HEK293 (cell line): ENCODE data around the gene SLC25A24.

Source experiments
- CTCF ChIA-PET: fragments of 350-600 bp; formaldehyde crosslinking; extraction: SDS; loops from one replicate; lab custom pipeline; 2021; ENCODE audit warnings: antibody characterized with exemption; lab: Yijun Ruan, JAX
- POLR2A ChIA-PET: fragments of 300-600 bp; formaldehyde crosslinking; extraction: SDS; loops from one replicate; lab custom pipeline; 2020; ENCODE audit warnings: antibody characterized with exemption, inconsistent platforms; lab: Yijun Ruan, JAX
- H3K27ac ChIP-seq: fragments of 200-500 bp; sonication (Bioruptor generic); 2 replicates; pipeline ENCODE4 v1.5.1; 2014; ENCODE audit warnings: low read depth, low read length, control low read depth, inconsistent platforms; ENCODE audit errors: extremely low read depth
- H3K36me3 ChIP-seq, 2 experiments: fragments of 200-500 bp in 1 of 2; sonication (Bioruptor generic) in 1 of 2; 1 replicate in 1 of 2; 2 replicates in 1 of 2; pipeline ENCODE4 v1.5.1; 2014 to 2017; ENCODE audit warnings: inconsistent platforms in 2 of 2, low read length in 2 of 2; ENCODE audit not compliant: control insufficient read depth in 2 of 2, insufficient read depth in 1 of 2
- H3K4me1 ChIP-seq: fragments of 200-500 bp; sonication (Bioruptor generic); 2 replicates; pipeline ENCODE4 v1.5.1; 2014; ENCODE audit warnings: mild to moderate bottlenecking, low read length, inconsistent platforms; ENCODE audit not compliant: control insufficient read depth, insufficient read depth
- H3K4me3 ChIP-seq: 2 replicates; pipeline ENCODE4 v1.5.1; 2011; ENCODE audit warnings: low read depth, mild to moderate bottlenecking, control low read depth, low read length, moderate library complexity
- H3K9me3 ChIP-seq: fragments of 200-500 bp; sonication (Bioruptor generic); 2 replicates; pipeline ENCODE4 v1.5.1; 2014; ENCODE audit warnings: low read depth, low read length, inconsistent platforms; ENCODE audit not compliant: control insufficient read depth, insufficient read depth
- HOXD13 ChIP-seq: sonication (generic); formaldehyde crosslinking; IDR thresholded peaks from 2 replicates; pipeline ENCODE4 v1.8.0; 2022; ENCODE audit warnings: missing genetic modification reagents, borderline replicate concordance
- IKZF3 ChIP-seq: fragments of 450-650 bp; IDR thresholded peaks from 2 replicates; pipeline ENCODE4 v1.5.0; 2018; ENCODE audit warnings: missing biosample characterization, mild to moderate bottlenecking, missing genetic modification characterization, moderate library complexity
- OSR2 ChIP-seq: fragments of 450-650 bp; formaldehyde crosslinking; IDR thresholded peaks from 2 replicates; pipeline ENCODE4 v1.5.1; 2016; ENCODE audit warnings: missing biosample characterization, missing genetic modification characterization
- REPIN1 ChIP-seq: fragments of 450-650 bp; formaldehyde crosslinking; IDR thresholded peaks from 2 replicates; pipeline ENCODE4 v1.5.1; 2017; ENCODE audit warnings: missing biosample characterization, missing genetic modification characterization, low read depth
- SP3 ChIP-seq: fragments of 450-650 bp; formaldehyde crosslinking; IDR thresholded peaks from 2 replicates; pipeline ENCODE4 v1.5.1; 2016; ENCODE audit warnings: missing biosample characterization, missing genetic modification characterization
- YY1 ChIP-seq: fragments of 450-650 bp; formaldehyde crosslinking; IDR thresholded peaks from 2 replicates; pipeline ENCODE4 v1.5.1; 2018; ENCODE audit warnings: missing biosample characterization, missing genetic modification characterization
- ZBTB17 ChIP-seq: fragments of 450-650 bp; formaldehyde crosslinking; IDR thresholded peaks from 2 replicates; pipeline ENCODE4 v1.5.1; 2016; ENCODE audit warnings: missing biosample characterization, missing genetic modification characterization
- ZEB2 ChIP-seq: fragments of 450-650 bp; formaldehyde crosslinking; IDR thresholded peaks from 2 replicates; pipeline ENCODE4 v1.5.1; 2016; ENCODE audit warnings: missing biosample characterization, missing genetic modification characterization
- ZFP41 ChIP-seq: fragments of 450-650 bp; formaldehyde crosslinking; IDR thresholded peaks from 2 replicates; pipeline ENCODE4 v1.5.1; 2016; ENCODE audit warnings: missing biosample characterization, missing genetic modification characterization, borderline replicate concordance
- ZNF169 ChIP-seq: fragments of 450-650 bp; formaldehyde crosslinking; IDR thresholded peaks from 2 replicates; pipeline ENCODE4 v1.5.1; 2016; ENCODE audit warnings: missing biosample characterization, missing genetic modification characterization
- ZNF223 ChIP-seq: fragments of 450-650 bp; formaldehyde crosslinking; IDR thresholded peaks from 2 replicates; pipeline ENCODE4 v1.5.1; 2016; ENCODE audit warnings: missing biosample characterization, missing genetic modification characterization
- ZNF248 ChIP-seq: fragments of 450-650 bp; formaldehyde crosslinking; IDR thresholded peaks from 2 replicates; pipeline ENCODE4 v1.5.1; 2017; ENCODE audit warnings: missing biosample characterization, missing genetic modification characterization
- ZNF274 ChIP-seq, 2 experiments: fragments of 200-500 bp in 1 of 2; fragments of 450-650 bp in 1 of 2; sonication (Bioruptor generic) in 1 of 2; formaldehyde crosslinking in 1 of 2; IDR thresholded peaks; 2 replicates each; pipeline versions ENCODE4 v1.5.1 to v1.6.1; 2014 to 2016; ENCODE audit warnings: borderline replicate concordance in 1 of 2, inconsistent platforms in 1 of 2, low read length in 1 of 2, missing biosample characterization in 1 of 2, missing genetic modification characterization in 1 of 2
- ZNF37A ChIP-seq: fragments of 450-650 bp; IDR thresholded peaks from 2 replicates; pipeline ENCODE4 v1.5.1; 2018; ENCODE audit warnings: missing biosample characterization, missing genetic modification characterization
- ZNF394 ChIP-seq: fragments of 450-650 bp; formaldehyde crosslinking; IDR thresholded peaks from 2 replicates; pipeline ENCODE4 v1.5.1; 2016; ENCODE audit warnings: missing biosample characterization, missing genetic modification characterization, mild to moderate bottlenecking, moderate library complexity, borderline replicate concordance
- ZNF473 ChIP-seq: fragments of 450-650 bp; formaldehyde crosslinking; IDR thresholded peaks from 2 replicates; pipeline ENCODE4 v1.5.1; 2017; ENCODE audit warnings: missing biosample characterization, missing genetic modification characterization
- ZNF510 ChIP-seq: fragments of 450-650 bp; formaldehyde crosslinking; IDR thresholded peaks from 2 replicates; pipeline ENCODE4 v1.5.1; 2018; ENCODE audit warnings: mild to moderate bottlenecking, missing genetic modification characterization, missing biosample characterization; ENCODE audit not compliant: insufficient replicate concordance
- ZNF621 ChIP-seq: fragments of 450-650 bp; formaldehyde crosslinking; IDR thresholded peaks from 2 replicates; pipeline ENCODE4 v1.5.1; 2017; ENCODE audit warnings: missing biosample characterization, missing genetic modification characterization
- ZNF76 ChIP-seq: fragments of 450-650 bp; formaldehyde crosslinking; IDR thresholded peaks from 2 replicates; pipeline ENCODE4; 2016; ENCODE audit warnings: low read depth, missing biosample characterization, missing genetic modification characterization, borderline replicate concordance
- ZNF776 ChIP-seq: fragments of 450-650 bp; formaldehyde crosslinking; IDR thresholded peaks from 2 replicates; pipeline ENCODE4 v1.5.0; 2017; ENCODE audit warnings: missing biosample characterization, missing genetic modification characterization, borderline replicate concordance
- ZNF785 ChIP-seq: fragments of 450-650 bp; formaldehyde crosslinking; IDR thresholded peaks from 2 replicates; pipeline ENCODE4 v1.5.1; 2016; ENCODE audit warnings: missing biosample characterization, missing genetic modification characterization
- ZNF830 ChIP-seq: fragments of 450-650 bp; IDR thresholded peaks from 2 replicates; pipeline ENCODE4 v1.5.0; 2018; ENCODE audit warnings: missing biosample characterization, missing genetic modification characterization, low read depth, mild to moderate bottlenecking, moderate library complexity
- ZNF837 ChIP-seq: fragments of 450-650 bp; formaldehyde crosslinking; IDR thresholded peaks from 2 replicates; pipeline ENCODE4 v1.5.1; 2016; ENCODE audit warnings: missing biosample characterization, missing genetic modification characterization
- ZSCAN18 ChIP-seq: fragments of 450-650 bp; formaldehyde crosslinking; IDR thresholded peaks from 2 replicates; pipeline ENCODE4 v1.5.1; 2016; ENCODE audit warnings: missing biosample characterization, missing genetic modification characterization
- ZSCAN30 ChIP-seq: fragments of 450-650 bp; IDR thresholded peaks from 2 replicates; pipeline ENCODE4 v1.5.1; 2018; ENCODE audit warnings: missing biosample characterization, mild to moderate bottlenecking, missing genetic modification characterization, moderate library complexity
- TF ChIP-seq, protein P1 (sequence below): fragments of 450-650 bp; formaldehyde crosslinking; IDR thresholded peaks from 2 replicates; pipeline ENCODE4 v1.5.1; 2016; ENCODE audit warnings: missing biosample characterization, missing genetic modification characterization
- TF ChIP-seq, protein P2 (sequence below): fragments of 450-650 bp; formaldehyde crosslinking; IDR thresholded peaks from 2 replicates; pipeline ENCODE4 v1.5.1; 2016; ENCODE audit warnings: missing biosample characterization, missing genetic modification characterization
- TF ChIP-seq, protein P3 (sequence below): fragments of 450-650 bp; formaldehyde crosslinking; IDR thresholded peaks from 2 replicates; pipeline ENCODE4 v1.5.1; 2017; ENCODE audit warnings: missing biosample characterization, missing genetic modification characterization

SLC25A24 gene

DNA sequence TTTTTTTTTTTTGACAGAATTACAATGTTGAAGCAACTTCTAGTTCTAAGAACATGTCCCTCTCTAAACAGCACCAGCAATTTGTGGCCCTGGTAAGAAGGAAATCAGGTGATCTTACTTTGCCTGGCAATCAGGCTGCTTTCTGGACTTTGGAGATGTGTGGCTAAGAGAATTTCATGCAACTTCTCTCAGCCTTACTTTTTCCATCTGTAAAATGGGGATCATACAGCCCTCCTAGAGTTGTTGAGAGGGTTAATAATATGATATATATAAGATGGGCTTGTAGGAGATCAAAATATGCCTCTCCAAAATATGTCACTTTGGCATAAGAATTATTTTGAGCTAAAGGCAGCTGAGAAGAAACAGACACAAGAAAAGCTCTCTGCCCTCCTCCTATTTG, 92.0 kb downstream of the SLC25A24 start:
- no peaks in the 10 kb centered on the region for H3K36me3 ChIP-seq
- H3K4me3 ChIP-seq = no peak overlapping the region
- H3K4me1 ChIP-seq = no peaks in the 10 kb centered on the region
- no peaks in the 10 kb centered on the region for H3K9me3 ChIP-seq
- no peak for TF ChIP-seq ZBTB17
- no peak for TF ChIP-seq ZNF394
- no peak for TF ChIP-seq ZNF621 (tag by site-specific recombination)
- ChIA-PET CTCF (no interaction called here), POLR2A (no interaction called here)
- H3K27ac ChIP-seq = no peak overlapping the region

- ChIA-PET CTCF (no interaction called here), POLR2A (no interaction called here)
- Histone ChIP-seq H3K27ac (no peak overlapping the region), H3K4me1 (no peaks in the 10 kb centered on the region), H3K9me3 (no peaks in the 10 kb centered on the region), H3K4me3 (no peak overlapping the region), H3K36me3 (no peaks in the 10 kb centered on the region)
- TF ChIP-seq ZNF37A (tag by site-specific recombination) (no peak), REPIN1 (tag by site-specific recombination) (no peak), OSR2 (tag by site-specific recombination) (no peak), ZNF830 (tag by site-specific recombination) (no peak), ZNF169 (tag by site-specific recombination) (no peak), YY1 (tag by site-specific recombination) (no peak), ZNF510 (tag by site-specific recombination) (no peak), SP3 (no peak), ZSCAN18 (tag by site-specific recombination) (no peak), ZEB2 (no peak), ZNF785 (tag by site-specific recombination) (no peak), ZNF223 (tag by site-specific recombination) (no peak), ZNF76 (tag by site-specific recombination) (no peak)
- TF ChIP-seq, protein P1, sequence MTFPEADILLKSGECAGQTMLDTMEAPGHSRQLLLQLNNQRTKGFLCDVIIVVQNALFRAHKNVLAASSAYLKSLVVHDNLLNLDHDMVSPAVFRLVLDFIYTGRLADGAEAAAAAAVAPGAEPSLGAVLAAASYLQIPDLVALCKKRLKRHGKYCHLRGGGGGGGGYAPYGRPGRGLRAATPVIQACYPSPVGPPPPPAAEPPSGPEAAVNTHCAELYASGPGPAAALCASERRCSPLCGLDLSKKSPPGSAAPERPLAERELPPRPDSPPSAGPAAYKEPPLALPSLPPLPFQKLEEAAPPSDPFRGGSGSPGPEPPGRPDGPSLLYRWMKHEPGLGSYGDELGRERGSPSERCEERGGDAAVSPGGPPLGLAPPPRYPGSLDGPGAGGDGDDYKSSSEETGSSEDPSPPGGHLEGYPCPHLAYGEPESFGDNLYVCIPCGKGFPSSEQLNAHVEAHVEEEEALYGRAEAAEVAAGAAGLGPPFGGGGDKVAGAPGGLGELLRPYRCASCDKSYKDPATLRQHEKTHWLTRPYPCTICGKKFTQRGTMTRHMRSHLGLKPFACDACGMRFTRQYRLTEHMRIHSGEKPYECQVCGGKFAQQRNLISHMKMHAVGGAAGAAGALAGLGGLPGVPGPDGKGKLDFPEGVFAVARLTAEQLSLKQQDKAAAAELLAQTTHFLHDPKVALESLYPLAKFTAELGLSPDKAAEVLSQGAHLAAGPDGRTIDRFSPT (tag by site-specific recombination) = no peak
Observed at GRCh38 chr1:108107658-108108057, 92.5 kb downstream of the SLC25A24 start.

DNA sequence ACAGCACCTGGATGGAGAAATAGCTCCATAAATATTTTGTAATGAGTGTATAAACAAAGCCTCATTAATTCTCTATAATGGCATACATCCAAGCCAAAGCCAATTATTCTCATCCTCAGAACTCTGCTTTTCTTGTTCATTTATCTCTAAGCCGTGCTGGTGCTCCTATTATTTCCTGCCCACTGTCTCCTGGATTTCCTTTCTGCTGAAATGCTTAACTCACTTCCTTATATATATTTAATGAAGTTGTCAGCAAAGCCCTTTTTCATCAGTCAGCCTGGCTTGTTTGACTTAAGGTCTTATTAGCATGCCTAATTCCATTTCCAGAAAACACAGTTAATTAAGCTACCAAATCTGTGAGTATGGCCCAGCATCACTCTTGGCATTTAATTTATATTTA, 93.4 kb downstream of the SLC25A24 start:
- no peak overlapping the region for H3K27ac ChIP-seq
- TF ChIP-seq ZNF473 (tag by site-specific recombination) (no peak), ZSCAN30 (tag by site-specific recombination) (no peak), HOXD13 (no peak), ZNF837 (tag by site-specific recombination) (no peak), ZNF248 (tag by site-specific recombination) (no peak), ZNF776 (tag by site-specific recombination) (no peak), ZNF274 (IDR thresholded peaks at IDR 0.05; ENCODE audit: low read length) (no peak), ZNF274 (tag by site-specific recombination; IDR thresholded peaks at IDR 0.05; ENCODE audit: borderline replicate concordance) (no peak), IKZF3 (tag by site-specific recombination) (no peak), ZFP41 (no peak)
- TF ChIP-seq, protein P2, sequence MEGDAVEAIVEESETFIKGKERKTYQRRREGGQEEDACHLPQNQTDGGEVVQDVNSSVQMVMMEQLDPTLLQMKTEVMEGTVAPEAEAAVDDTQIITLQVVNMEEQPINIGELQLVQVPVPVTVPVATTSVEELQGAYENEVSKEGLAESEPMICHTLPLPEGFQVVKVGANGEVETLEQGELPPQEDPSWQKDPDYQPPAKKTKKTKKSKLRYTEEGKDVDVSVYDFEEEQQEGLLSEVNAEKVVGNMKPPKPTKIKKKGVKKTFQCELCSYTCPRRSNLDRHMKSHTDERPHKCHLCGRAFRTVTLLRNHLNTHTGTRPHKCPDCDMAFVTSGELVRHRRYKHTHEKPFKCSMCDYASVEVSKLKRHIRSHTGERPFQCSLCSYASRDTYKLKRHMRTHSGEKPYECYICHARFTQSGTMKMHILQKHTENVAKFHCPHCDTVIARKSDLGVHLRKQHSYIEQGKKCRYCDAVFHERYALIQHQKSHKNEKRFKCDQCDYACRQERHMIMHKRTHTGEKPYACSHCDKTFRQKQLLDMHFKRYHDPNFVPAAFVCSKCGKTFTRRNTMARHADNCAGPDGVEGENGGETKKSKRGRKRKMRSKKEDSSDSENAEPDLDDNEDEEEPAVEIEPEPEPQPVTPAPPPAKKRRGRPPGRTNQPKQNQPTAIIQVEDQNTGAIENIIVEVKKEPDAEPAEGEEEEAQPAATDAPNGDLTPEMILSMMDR (tag by site-specific recombination) = no peak
- TF ChIP-seq, protein P3, sequence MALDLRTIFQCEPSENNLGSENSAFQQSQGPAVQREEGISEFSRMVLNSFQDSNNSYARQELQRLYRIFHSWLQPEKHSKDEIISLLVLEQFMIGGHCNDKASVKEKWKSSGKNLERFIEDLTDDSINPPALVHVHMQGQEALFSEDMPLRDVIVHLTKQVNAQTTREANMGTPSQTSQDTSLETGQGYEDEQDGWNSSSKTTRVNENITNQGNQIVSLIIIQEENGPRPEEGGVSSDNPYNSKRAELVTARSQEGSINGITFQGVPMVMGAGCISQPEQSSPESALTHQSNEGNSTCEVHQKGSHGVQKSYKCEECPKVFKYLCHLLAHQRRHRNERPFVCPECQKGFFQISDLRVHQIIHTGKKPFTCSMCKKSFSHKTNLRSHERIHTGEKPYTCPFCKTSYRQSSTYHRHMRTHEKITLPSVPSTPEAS (tag by site-specific recombination) = no peak

More for the DNA sequence above, 93.4 kb downstream of the SLC25A24 start:
- CTCF ChIA-PET = interaction anchor here (0.7 to 0.9 kb wide), 3 partner anchors 19 to 29 kb away, joined by 3 read pairs; no protein-coding TSS in a partner anchor
- H3K4me1 ChIP-seq = no peaks in the 10 kb centered on the region
- no peaks in the 10 kb centered on the region for H3K36me3 ChIP-seq
- no peak overlapping the region for H3K4me3 ChIP-seq
- H3K9me3 ChIP-seq = no peaks in the 10 kb centered on the region
- POLR2A ChIA-PET = no interaction called here
